ENCODE data around the gene TNIK.
A peak's percentile ranks its signal among the peaks of the same experiment; 100 is the strongest.

Gene TNIK

DNA sequence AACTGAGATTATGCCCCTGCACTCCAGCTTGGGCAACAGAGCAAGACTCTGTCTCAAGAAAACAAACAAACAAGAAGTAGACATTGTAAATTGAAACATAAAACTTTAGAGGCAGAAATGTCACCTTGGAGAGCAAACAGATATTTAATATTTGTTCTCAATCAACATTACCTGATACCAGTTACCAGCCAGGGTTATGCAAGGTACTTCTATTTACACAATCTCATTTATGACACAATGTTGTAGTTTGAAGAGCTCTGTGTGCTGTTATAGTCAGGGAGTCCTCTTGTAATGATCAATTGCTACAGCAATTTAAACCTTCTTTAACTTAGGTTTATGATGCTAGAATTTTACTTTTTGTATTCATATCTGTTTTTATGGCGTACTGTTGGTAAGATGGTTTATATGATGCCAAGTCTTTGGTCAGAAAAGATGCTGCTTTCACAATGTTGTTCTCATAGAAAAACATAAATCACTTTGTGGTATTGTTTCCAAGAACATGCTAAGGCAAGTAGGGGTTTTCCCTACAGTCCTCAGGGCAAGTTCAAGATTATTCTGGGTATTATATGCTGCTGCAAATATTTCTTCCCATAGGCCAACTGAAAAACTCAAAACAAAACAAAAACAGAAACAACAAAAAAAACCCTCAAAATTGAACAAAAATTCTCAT, 173.5 kb downstream of the TNIK start:
- H3K9me3 ChIP-seq (ENCODE audit: insufficient read depth, low read length): no peaks in the 10 kb centered on the region
- H3K4me1 ChIP-seq (ENCODE audit: low read length): peaks cover 57% of the 10 kb centered on the region
- H3K36me3 ChIP-seq (replicated peaks; ENCODE audit: low read depth, low read length): no peaks in the 10 kb centered on the region
- peak overlapping the region; percentile 62 for H3K4me2 ChIP-seq (ENCODE audit: low read length)
- peak overlapping the region; percentile 76 for H3K9ac ChIP-seq (ENCODE audit: low read length)
- H3K27me3 ChIP-seq (ENCODE audit: low read depth, low read length): no peaks in the 10 kb centered on the region
- H3K4me3 ChIP-seq (ENCODE audit: low read length): no peak overlapping the region
- H4K20me1 ChIP-seq (ENCODE audit: insufficient read depth, low read length): no peaks in the 10 kb centered on the region
- peak overlapping the region; percentile 98 for H3K27ac ChIP-seq (ENCODE audit: low read length)
- peaks cover 33% of the 10 kb centered on the region for H3K79me2 ChIP-seq (ENCODE audit: low read length)
- no peak for TF ChIP-seq EZH2phosphoT487 (IDR thresholded peaks at IDR 0.05; ENCODE audit: low read depth)
- TF ChIP-seq, protein P1, sequence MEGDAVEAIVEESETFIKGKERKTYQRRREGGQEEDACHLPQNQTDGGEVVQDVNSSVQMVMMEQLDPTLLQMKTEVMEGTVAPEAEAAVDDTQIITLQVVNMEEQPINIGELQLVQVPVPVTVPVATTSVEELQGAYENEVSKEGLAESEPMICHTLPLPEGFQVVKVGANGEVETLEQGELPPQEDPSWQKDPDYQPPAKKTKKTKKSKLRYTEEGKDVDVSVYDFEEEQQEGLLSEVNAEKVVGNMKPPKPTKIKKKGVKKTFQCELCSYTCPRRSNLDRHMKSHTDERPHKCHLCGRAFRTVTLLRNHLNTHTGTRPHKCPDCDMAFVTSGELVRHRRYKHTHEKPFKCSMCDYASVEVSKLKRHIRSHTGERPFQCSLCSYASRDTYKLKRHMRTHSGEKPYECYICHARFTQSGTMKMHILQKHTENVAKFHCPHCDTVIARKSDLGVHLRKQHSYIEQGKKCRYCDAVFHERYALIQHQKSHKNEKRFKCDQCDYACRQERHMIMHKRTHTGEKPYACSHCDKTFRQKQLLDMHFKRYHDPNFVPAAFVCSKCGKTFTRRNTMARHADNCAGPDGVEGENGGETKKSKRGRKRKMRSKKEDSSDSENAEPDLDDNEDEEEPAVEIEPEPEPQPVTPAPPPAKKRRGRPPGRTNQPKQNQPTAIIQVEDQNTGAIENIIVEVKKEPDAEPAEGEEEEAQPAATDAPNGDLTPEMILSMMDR (IDR thresholded peaks at IDR 0.05; ENCODE audit: low read depth, low read length): no peak
- no peak overlapping the region for H2AFZ ChIP-seq (ENCODE audit: low read depth, low read length)

DNA sequence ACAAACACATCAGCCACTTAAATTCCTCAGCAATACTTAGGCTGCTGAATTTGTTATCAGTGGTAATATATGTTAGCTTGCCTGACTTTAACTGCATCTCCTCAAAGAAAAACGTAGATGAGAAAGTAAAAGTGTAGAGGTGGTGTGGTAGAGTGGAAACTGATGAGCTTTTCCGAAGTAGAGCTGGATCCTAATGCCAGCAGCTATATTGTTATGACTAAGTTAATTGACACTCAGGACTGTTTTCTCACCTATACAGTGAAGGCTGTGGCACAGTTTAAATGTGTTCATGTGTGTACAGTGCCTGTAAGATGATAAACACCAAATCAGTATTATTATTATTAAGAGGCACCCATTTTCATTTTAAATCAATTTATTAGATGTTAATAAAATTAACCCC, 174.9 kb downstream of the TNIK start:
- Histone ChIP-seq H2AFZ (ENCODE audit: low read depth, low read length) (no peak overlapping the region), H3K36me3 (replicated peaks; ENCODE audit: low read depth, low read length) (no peaks in the 10 kb centered on the region), H3K27ac (ENCODE audit: low read length) (peak overlapping the region; percentile 98), H3K9me3 (ENCODE audit: insufficient read depth, low read length) (no peaks in the 10 kb centered on the region), H3K9ac (ENCODE audit: low read length) (peak overlapping the region; percentile 76), H3K4me3 (ENCODE audit: low read length) (peak overlapping the region; percentile 27), H3K79me2 (ENCODE audit: low read length) (peaks cover 43% of the 10 kb centered on the region), H3K27me3 (ENCODE audit: low read depth, low read length) (no peaks in the 10 kb centered on the region), H3K4me1 (ENCODE audit: low read length) (peaks cover 67% of the 10 kb centered on the region), H4K20me1 (ENCODE audit: insufficient read depth, low read length) (no peaks in the 10 kb centered on the region), H3K4me2 (ENCODE audit: low read length) (peak overlapping the region; percentile 62)
- TF ChIP-seq EZH2phosphoT487 (IDR thresholded peaks at IDR 0.05; ENCODE audit: low read depth): no peak
- TF ChIP-seq, protein P1 (IDR thresholded peaks at IDR 0.05; ENCODE audit: low read depth, low read length): no peak

DNA sequence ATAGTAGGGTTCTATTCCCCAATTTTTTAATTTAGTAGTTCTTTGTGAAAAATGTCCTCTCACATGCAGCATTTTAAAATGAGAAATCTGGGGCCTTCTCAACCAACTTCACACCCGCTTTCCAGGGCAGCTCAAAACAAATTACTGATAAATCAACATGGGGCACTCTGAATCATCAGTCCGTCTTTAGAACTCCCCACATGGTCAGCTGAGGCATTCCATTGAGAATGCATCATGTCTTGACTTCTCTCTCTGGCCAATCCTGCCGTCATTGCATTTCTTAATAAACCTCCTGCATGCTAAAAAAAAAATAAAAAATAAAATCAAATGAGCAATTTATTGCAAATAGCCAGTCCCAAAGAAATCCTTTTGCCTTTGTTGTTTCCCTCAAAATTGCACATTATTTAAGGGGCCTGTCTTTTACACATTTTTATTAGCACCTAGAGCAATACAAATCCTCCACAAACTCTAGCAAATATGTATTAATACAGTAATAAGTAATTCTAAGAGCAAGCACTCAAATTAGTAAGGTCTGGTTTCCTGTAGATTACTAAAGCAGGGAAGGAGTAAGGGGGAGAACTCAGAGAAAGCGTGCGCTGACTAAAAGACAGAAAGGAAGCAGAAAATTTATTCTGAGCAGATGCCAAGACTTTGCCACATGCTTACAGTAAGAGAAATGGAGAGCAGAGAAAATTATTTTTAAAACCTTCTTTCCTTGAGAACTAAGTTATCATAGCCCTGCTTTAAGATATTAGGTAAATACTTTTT, 175.7 kb downstream of the TNIK start:
- H3K27ac ChIP-seq (ENCODE audit: low read length): peak overlapping the region; percentile 98
- H3K9ac ChIP-seq (ENCODE audit: low read length): peak overlapping the region; percentile 90
- H3K4me1 ChIP-seq (ENCODE audit: low read length): peaks cover 67% of the 10 kb centered on the region
- peak overlapping the region; percentile 83 for H3K4me2 ChIP-seq (ENCODE audit: low read length)
- no peaks in the 10 kb centered on the region for H4K20me1 ChIP-seq (ENCODE audit: insufficient read depth, low read length)
- peak overlapping the region; percentile 56 for H3K4me3 ChIP-seq (ENCODE audit: low read length)
- TF ChIP-seq EZH2phosphoT487 (IDR thresholded peaks at IDR 0.05; ENCODE audit: low read depth): no peak
- TF ChIP-seq, protein P1 (IDR thresholded peaks at IDR 0.05; ENCODE audit: low read depth, low read length): no peak
- H3K9me3 ChIP-seq (ENCODE audit: insufficient read depth, low read length): no peaks in the 10 kb centered on the region
- peaks cover 51% of the 10 kb centered on the region for H3K79me2 ChIP-seq (ENCODE audit: low read length)
- no peaks in the 10 kb centered on the region for H3K36me3 ChIP-seq (replicated peaks; ENCODE audit: low read depth, low read length)
- H2AFZ ChIP-seq (ENCODE audit: low read depth, low read length): no peak overlapping the region
- H3K27me3 ChIP-seq (ENCODE audit: low read depth, low read length): no peaks in the 10 kb centered on the region

DNA sequence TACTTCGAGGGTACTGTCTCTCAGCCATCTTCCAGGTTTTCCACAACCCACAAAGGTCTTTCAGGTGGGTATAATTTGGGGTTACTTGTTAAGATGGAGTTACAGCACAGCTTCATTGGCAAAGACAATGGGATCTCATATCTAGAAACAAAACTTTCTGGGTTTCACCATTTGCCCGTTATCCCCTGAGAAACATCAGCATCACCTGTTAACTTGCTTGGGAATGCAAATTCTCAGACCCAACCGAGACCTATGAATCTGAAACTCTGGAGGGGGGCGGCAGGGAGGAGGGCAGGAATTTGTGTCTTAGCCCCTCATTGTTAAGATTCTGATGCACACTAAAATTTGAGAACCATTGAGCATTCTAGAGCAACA, 176.4 kb downstream of the TNIK start:
- H3K36me3 ChIP-seq (replicated peaks; ENCODE audit: low read depth, low read length): no peaks in the 10 kb centered on the region
- peaks cover 67% of the 10 kb centered on the region for H3K4me1 ChIP-seq (ENCODE audit: low read length)
- no peaks in the 10 kb centered on the region for H4K20me1 ChIP-seq (ENCODE audit: insufficient read depth, low read length)
- peak overlapping the region; percentile 83 for H3K4me2 ChIP-seq (ENCODE audit: low read length)
- H3K9ac ChIP-seq (ENCODE audit: low read length): peak overlapping the region; percentile 90
- H3K27ac ChIP-seq (ENCODE audit: low read length): peak overlapping the region; percentile 98
- no peaks in the 10 kb centered on the region for H3K9me3 ChIP-seq (ENCODE audit: insufficient read depth, low read length)
- H3K4me3 ChIP-seq (ENCODE audit: low read length): peak overlapping the region; percentile 56
- H3K79me2 ChIP-seq (ENCODE audit: low read length): peaks cover 52% of the 10 kb centered on the region
- TF ChIP-seq, protein P1 (IDR thresholded peaks at IDR 0.05; ENCODE audit: low read depth, low read length): no peak
- TF ChIP-seq EZH2phosphoT487 (IDR thresholded peaks at IDR 0.05; ENCODE audit: low read depth): no peak
- H3K27me3 ChIP-seq (ENCODE audit: low read depth, low read length): no peaks in the 10 kb centered on the region
- H2AFZ ChIP-seq (ENCODE audit: low read depth, low read length): no peak overlapping the region
